Urinary bladder (tissue), 4 donors: ENCODE measurements around the gene CHIT1. TPM values are rescaled to one million over a fixed set of nuclear protein-coding genes. Genes with fewer than 3 reads are reported as not detected.

ENCODE experiments used
- DNase-seq: peaks from one replicate; pipeline ENCODE4 v3.0.0-alpha.2; 2015; ENCODE audit errors: extremely low spot score
- H3K27ac ChIP-seq: one replicate; pipeline ENCODE4 v1.5.1; 2013; ENCODE audit warnings: low read depth, mild to moderate bottlenecking, moderate library complexity
- H3K36me3 ChIP-seq: one replicate; pipeline ENCODE4 v1.6.1; 2013; ENCODE audit warnings: mild to moderate bottlenecking, moderate library complexity; ENCODE audit not compliant: insufficient read depth
- H3K4me1 ChIP-seq: one replicate; pipeline ENCODE4 v1.6.1; 2013; ENCODE audit warnings: mild to moderate bottlenecking, moderate library complexity; ENCODE audit not compliant: insufficient read depth
- H3K4me3 ChIP-seq: one replicate; pipeline ENCODE4 v1.5.1; 2013; ENCODE audit warnings: low read depth, low read length
- WGBS: extraction: QIAGEN DNeasy Blood & Tissue Kit; methylation state at CpG from one replicate; pipeline ENCODE4 v1.1.7; 2013; 5-methylcytosine and 5-hydroxymethylcytosine counted together
- polyA plus RNA-seq: library from polyadenylated mRNA; stranded (reverse); fragments of 200-250 nt; gene quantifications from one replicate; pipeline ENCODE4 v1.2.3, GENCODE V29; 2013
- total RNA-seq: library from RNA; depleted of rRNA; stranded (reverse); fragments of >200 nt; gene quantifications from one replicate; pipeline ENCODE4 v1.2.3, GENCODE V29; 2014
- donor health status: healthy with polysubstance abuse.
- donor health status: healthy.

The CHIT1 gene
- total and polyA plus RNA-seq, 2 donors = 0.11 TPM; not detected in 1

DNA sequence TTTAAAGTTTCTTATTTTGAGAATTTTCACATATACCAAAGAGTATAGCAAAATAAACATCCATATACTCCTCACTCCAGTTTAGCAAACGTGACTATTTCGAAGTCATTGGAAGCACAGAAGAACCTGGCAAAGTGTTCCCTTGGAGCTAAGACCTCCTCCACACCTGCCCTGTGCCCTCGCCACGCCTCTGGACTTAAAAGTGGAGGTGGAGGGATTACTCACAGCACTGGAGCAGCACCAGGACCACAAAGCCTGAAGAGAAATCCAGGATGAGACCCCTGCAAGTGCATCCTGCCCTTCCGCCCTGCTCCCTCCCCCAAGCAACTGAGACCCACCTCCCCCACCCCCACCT, 43.4 kb downstream of the CHIT1 start:
- no peak for DNase-seq
- Histone ChIP-seq H3K27ac (no peak overlapping the region), H3K36me3 (no peaks in the 10 kb centered on the region), H3K4me1 (no peaks in the 10 kb centered on the region), H3K4me3 (no peak overlapping the region)
- 92% methylated on average over 5 of the region's 5 CpGs for WGBS

DNA sequence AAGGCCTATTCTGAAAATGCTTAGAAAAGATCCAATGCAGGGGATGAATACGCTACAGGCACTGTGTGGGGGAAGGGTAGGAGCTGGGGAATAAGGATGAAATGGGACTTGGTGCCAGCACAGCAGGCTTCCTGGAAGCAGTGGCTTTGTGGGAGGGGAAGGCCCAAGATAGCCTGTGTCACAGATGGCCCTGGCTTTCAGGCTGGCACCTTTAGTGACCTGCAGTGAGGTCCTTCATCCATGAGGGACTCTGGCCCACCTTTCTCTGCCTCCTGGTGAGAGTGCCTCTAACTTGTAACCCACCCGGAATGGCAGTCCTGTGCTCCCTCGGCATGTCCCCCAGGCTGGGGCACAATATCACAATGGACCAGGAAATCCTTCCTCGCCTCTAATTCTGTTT, 43.9 kb downstream of the CHIT1 start:
- Histone ChIP-seq H3K4me1 (no peaks in the 10 kb centered on the region), H3K4me3 (no peak overlapping the region), H3K36me3 (no peaks in the 10 kb centered on the region), H3K27ac (no peak overlapping the region)
- DNase-seq = no peak
- WGBS = 90% methylated on average over 4 of the region's 4 CpGs

DNA sequence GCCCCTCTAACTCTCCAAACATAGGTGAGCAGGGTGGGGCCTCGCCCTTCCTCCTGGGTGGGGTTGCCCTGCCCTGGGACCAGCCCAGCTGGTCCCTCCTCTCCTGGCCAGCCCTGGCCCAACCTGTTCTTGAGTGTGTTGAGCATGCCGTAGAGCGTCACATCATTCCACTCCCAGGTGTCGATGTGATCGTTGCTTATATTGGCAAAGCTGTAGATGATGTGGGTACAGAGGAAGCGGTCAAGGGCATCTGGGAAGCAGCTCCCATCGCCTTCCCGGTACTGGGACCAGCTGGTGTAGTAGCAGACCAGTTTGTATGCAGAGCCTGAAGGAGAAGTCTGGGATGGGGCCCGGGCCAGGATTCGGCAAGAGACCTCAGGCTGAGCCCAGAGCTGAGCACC, 44.4 kb downstream of the CHIT1 start:
- Histone ChIP-seq H3K4me3 (no peak overlapping the region), H3K36me3 (no peaks in the 10 kb centered on the region), H3K27ac (no peak overlapping the region), H3K4me1 (no peaks in the 10 kb centered on the region)
- DNase-seq = no peak
- WGBS = 93% methylated on average over 10 of the region's 10 CpGs

DNA sequence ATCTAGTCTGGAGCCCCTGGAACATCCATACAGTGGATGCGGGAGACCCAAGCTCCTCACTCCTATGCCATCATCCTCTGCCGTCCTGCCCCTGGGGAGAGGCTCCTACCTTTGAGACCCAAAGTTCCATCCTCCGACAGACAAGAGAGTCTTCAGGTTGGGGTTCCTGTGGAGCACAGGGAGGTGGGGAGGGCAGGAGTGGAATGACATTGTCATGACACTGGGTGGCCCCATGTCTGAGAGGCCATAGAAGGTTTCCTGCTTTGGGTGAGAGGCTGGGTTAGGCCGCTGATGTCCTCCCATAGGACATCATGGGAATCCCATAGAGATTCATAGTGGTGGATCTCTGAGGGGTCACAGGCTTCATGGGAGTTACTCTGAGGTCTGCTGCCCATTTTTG, 45.0 kb downstream of the CHIT1 start:
- DNase-seq = no peak
- Histone ChIP-seq H3K36me3 (no peaks in the 10 kb centered on the region), H3K4me3 (no peak overlapping the region), H3K27ac (no peak overlapping the region), H3K4me1 (no peaks in the 10 kb centered on the region)
- 91% methylated on average over 4 of the region's 4 CpGs for WGBS

DNA sequence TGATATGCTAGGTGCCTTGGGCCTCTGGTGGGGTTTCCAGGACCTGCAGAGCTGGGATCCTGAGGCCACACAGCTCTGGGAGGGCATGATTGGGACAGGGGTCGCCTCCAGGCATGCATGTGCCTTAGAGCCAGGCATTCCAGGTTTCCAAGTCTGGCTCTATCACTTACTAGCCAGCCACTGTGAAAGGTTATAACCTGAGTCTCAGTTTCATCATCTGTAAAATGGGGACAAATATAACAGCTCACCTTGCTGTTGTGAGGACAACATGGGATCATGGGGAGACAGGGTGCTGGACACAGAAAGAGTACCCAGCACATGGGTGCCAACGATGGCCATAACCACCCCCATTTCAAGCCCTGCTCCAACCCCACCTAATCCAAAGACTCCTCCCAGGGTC, 45.6 kb downstream of the CHIT1 start:
- H3K27ac ChIP-seq = no peak overlapping the region
- no peaks in the 10 kb centered on the region for H3K4me1 ChIP-seq
- no peaks in the 10 kb centered on the region for H3K36me3 ChIP-seq
- WGBS = 97% methylated on average over 2 of the region's 2 CpGs
- H3K4me3 ChIP-seq = no peak overlapping the region
- no peak for DNase-seq

DNA sequence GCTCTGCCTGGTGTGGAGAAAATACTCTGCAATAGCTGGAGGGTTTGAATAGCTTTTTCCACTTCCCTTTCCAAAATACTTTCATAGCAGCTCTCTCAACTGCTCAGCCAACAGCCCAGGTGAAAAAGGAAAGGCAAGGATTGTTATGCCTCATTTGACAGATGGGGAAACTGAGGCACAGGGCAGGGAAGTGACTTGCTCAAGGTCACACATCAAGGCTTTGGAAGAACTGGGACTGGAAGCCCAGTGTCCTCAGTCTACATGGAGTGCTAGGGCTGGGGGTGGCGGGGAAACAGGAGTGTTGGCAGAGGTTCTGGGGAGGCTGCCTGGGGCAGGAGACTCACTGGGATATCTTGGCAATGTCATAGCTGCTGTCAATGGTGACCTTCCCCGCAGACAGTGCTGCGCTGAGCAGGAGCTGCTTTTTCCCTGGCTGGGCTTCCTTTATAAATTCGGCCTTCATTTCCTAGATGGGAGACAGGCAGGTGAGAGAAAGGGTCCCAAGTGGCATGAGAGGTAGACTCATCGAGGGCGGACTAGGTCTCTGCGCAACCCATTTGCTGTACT, 47.0 kb downstream of the CHIT1 start:
- Histone ChIP-seq H3K27ac (no peak overlapping the region), H3K4me3 (no peak overlapping the region), H3K4me1 (no peaks in the 10 kb centered on the region), H3K36me3 (no peaks in the 10 kb centered on the region)
- 92% methylated on average over 7 of the region's 7 CpGs for WGBS
- DNase-seq = no peak

DNA sequence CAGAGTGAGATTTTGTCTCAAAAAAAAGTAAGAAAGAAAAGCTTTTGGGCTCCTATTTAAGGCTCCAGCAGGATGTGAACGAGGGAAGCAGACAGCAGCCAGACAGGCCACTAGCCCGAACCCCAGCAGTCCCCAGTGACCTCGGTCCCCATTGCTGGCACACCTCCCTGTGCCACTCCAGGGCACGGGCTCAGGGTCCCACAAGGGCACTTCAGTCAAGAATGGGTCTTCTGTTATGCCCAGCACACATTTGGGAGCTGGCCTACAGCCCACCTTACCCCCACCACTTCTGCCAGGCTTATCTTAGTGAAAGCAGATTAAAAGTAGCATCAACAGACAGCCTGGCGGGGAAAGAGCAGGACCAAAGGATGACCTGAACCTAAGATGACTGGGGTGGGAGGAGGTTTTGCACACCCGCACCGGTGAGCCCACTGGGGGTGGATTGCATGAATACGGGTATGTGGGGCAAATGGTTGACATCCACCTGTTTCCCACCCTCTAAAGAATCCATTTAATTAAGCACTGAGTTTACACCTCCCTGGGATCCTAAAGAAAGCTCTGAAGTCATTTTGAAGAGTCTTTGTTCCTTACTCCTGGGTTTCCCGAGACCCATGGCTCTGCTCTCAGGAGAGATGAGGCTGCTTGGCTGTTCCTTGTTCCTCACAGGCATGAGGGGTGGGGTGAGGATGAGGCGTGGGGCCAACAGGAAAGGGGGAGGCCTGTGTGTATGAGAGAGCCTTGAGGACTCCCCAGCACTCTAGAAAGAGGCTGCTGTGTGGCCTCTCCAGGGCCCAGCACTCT, 47.7 kb downstream of the CHIT1 start:
- Histone ChIP-seq H3K36me3 (no peaks in the 10 kb centered on the region), H3K27ac (no peak overlapping the region), H3K4me1 (no peaks in the 10 kb centered on the region), H3K4me3 (no peak overlapping the region)
- no peak for DNase-seq
- WGBS = 78% methylated on average over 10 of the region's 10 CpGs

DNA sequence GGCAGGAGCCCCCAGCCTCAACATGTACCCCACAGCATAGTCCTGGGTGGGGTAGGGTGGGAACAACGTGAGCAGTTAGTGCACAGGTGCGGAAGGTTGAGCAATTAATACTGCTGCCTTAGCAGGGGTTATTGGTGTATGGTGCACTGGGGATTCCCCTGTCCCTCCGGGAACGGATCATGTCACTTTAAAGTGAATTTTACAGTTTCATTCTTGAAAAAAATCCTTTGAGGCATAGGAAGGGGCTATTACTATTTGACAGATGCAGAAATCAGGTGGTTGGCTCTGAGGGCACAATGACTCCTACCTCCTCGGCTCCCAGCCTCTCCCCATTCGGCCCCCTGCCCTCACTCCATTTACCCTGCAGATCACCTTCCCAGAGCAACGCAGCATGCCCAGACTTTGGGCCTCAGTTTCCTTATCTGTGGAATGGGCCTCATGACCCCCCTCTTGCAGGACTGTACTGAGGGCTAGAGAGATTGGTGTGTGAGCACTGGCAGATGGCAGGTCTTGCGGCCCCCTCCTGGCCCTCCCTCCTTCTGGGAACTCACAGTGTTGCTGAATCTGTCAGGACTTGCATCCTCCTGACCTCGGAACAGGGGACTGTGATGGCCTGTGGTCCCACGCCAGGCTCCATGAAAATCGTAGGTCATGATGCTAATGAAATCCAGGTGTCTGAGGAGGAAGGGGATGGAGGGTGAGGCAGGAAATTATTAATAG, 48.7 kb downstream of the CHIT1 start:
- H3K27ac ChIP-seq = no peak overlapping the region
- WGBS = 84% methylated on average over 11 of the region's 11 CpGs
- DNase-seq = no peak
- no peaks in the 10 kb centered on the region for H3K36me3 ChIP-seq
- no peaks in the 10 kb centered on the region for H3K4me1 ChIP-seq
- H3K4me3 ChIP-seq = no peak overlapping the region

DNA sequence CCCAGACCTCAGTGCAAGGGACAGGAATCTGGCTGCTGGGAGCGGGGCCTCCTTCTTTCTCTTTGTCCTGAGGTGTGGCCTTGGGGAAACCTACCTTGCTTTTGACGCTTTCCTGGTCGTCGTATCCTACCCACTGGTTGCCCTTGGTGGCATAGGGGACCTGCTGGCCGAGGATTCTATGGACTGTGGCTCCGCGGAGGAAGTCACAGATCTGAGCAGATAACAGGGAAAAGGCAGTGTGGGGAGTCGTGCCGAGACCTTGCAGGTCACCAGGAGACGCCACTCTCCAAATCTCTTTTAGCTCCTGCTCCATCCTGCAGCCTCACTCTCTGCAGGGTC, 49.8 kb downstream of the CHIT1 start:
- Histone ChIP-seq H3K4me1 (no peaks in the 10 kb centered on the region), H3K27ac (no peak overlapping the region), H3K4me3 (no peak overlapping the region), H3K36me3 (no peaks in the 10 kb centered on the region)
- WGBS = 93% methylated on average over 10 of the region's 10 CpGs
- no peak for DNase-seq

DNA sequence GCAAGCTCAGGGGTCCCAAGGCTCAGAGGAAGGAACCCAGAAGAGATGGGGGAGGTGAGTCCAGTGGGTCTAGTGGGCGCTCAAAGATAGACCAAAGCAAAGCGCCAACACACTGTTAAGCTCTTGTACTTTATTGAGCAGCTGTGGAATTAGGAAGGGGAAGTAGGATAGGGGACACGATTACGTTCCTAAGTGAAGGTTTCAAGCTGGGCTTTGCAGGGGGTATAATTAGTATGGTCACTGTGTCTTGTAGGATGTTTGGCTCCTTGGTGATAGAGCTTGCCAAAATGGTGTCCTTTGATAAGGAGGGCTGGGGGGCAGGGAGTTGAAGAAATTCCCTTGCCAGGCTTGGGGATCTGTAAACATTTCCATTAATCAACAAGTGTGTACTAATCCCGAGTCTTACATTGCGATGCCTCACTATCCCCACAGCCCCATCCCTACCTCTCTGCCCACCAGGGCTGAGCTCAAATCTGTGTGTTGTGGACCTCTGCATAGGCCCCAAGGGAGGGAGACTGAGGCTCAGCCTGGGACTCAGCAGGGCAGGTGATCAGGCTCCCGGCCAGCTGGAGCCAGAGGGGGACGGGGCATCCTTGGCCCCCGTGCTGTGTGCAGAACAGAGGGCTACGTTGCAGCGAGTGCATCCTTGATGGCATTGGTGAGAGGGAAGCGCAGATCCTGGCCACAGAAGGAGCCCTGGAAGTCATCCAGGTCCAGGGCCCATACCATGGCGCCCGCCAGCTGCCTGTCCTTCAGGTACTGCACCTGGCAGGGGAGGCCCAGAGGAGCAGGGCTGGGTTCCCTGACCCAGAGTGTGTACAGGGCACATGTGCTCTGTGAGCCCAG, 50.4 kb downstream of the CHIT1 start:
- DNase-seq = no peak
- 95% methylated on average over 14 of the region's 14 CpGs for WGBS

DNA sequence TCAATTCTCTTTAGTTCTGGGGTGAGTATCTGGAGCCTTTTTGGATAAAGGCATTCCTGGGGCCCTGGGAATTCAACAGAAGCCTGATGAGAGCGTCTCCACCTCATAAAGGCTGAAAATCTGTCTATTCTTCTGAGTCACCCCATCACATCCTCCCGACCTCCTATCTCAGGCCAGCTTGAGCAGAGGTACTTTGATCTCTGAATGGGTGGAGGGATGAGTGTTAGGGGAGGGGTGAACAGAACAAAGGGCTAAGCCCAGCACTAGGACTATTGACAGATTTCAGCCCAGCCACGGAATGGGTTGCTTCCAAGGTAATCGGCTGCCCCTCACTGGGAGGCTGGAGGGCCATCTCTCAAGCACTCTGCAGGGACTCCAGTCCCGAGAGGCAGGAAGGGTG, 51.4 kb downstream of the CHIT1 start:
- no peak overlapping the region for H3K27ac ChIP-seq
- no peak for DNase-seq
- no peaks in the 10 kb centered on the region for H3K36me3 ChIP-seq
- no peaks in the 10 kb centered on the region for H3K4me1 ChIP-seq
- H3K4me3 ChIP-seq = no peak overlapping the region
- 77% methylated on average over 5 of the region's 5 CpGs for WGBS

More for the DNA sequence above, 50.4 kb downstream of the CHIT1 start:
- no peak overlapping the region for H3K4me3 ChIP-seq
- H3K4me1 ChIP-seq = no peaks in the 10 kb centered on the region
- H3K27ac ChIP-seq = no peak overlapping the region
- H3K36me3 ChIP-seq = no peaks in the 10 kb centered on the region

DNA sequence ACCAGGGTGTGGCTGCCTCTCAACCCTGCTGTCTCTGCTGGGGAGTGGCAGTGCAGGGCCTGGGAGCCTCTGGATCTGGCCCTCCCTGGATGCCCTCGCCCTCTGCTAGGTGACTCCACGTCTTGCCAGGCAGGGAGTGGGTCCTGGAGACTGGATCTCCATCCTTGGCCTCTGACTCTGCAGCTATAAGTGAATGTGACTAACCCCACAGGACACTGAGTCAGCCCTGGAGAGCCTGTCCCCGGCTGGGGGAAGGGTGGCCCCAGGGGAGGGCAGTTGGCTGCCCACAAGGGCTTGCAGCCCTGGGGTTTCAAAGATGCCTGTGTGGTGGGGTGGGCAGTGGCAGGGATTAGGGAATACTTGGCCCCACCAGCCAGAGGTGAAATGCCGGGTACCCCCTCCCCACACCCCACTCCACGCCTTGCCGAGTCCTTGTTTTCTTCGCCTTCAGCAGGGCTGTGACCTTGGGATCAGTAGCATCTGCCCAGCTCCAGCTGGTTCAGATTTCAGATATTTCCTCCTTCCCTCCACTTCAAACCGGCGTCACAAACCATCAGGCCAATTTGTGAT, 51.9 kb downstream of the CHIT1 start:
- no peaks in the 10 kb centered on the region for H3K4me1 ChIP-seq
- no peak overlapping the region for H3K27ac ChIP-seq
- no peaks in the 10 kb centered on the region for H3K36me3 ChIP-seq
- H3K4me3 ChIP-seq = no peak overlapping the region
- DNase-seq = no peak
- WGBS = 59% methylated on average over 9 of the region's 9 CpGs

DNA sequence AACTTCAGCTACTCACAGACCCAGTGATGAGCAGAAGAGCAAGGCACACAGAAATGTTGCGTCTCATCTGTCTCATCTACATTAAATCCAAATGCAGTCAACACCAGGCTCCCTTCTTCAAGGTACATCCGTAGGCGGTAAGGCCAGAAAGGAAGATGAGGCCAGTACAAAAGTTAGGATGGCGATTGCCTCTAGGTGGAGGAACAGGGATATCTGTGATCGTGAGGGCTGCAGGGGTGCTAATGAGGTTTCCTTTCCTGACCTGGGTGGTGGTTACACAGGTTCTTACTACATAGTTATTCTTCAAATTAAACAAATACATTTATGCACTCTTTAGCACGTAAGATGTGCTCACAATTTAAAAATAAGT, 52.5 kb downstream of the CHIT1 start:
- WGBS = 93% methylated on average over 6 of the region's 6 CpGs

More for the DNA sequence above, 52.5 kb downstream of the CHIT1 start:
- no peak for DNase-seq
- no peaks in the 10 kb centered on the region for H3K4me1 ChIP-seq
- no peaks in the 10 kb centered on the region for H3K36me3 ChIP-seq
- no peak overlapping the region for H3K27ac ChIP-seq
- no peak overlapping the region for H3K4me3 ChIP-seq
